Superior temporal gyrus (tissue), 1 donor: Measurements from ENCODE around the gene SP2.
"Not testable (repeated sequence)": the region's sequence is repeated elsewhere in the genome, so short reads cannot be mapped to it uniquely, and the experiment has no call there.

Experiments
- DNase-seq: peaks from one replicate; pipeline ENCODE4 v3.0.0-alpha.2; 2016; ENCODE audit errors: extremely low spot score

The SP2 gene

DNA sequence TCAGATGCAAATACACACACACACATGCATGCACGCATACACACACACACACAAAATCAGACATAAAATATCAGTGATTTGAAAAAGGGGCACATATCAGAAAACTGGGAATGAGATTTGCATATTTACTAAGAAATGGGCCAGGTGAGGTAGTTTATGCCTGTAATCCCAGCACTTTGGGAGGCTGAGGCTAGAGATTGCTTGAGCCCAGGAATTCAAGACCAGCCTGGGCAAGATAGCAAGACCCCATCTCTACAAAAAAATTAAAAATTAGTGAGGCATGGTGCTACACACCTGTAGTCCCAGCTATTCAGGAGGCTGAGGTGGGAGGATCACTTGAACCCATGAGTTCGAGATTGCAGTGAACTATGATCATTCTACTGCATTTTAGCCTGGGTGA is 23.0 kb downstream of the SP2 start:
- no peak for DNase-seq

DNA sequence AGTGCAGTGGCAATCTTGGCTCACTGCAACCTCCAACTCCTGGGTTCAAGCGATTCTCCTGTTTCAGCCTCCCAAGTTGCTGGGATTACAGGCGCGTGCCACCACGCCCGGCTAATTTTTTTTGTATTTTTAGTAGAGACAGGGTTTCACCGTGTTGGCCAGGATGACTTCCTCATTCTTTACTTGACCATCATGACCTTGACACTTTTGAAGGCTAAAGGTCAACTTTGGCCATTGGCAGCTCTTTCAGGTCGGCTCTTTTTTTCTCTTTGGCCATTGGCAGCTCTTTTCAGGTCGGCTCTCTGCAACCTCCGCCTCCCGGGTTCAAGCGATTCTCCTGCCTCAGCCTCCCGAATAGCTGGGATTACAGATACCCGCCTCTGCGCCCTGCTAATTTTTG is 23.9 kb downstream of the SP2 start:
- DNase-seq = not testable (repeated sequence)

DNA sequence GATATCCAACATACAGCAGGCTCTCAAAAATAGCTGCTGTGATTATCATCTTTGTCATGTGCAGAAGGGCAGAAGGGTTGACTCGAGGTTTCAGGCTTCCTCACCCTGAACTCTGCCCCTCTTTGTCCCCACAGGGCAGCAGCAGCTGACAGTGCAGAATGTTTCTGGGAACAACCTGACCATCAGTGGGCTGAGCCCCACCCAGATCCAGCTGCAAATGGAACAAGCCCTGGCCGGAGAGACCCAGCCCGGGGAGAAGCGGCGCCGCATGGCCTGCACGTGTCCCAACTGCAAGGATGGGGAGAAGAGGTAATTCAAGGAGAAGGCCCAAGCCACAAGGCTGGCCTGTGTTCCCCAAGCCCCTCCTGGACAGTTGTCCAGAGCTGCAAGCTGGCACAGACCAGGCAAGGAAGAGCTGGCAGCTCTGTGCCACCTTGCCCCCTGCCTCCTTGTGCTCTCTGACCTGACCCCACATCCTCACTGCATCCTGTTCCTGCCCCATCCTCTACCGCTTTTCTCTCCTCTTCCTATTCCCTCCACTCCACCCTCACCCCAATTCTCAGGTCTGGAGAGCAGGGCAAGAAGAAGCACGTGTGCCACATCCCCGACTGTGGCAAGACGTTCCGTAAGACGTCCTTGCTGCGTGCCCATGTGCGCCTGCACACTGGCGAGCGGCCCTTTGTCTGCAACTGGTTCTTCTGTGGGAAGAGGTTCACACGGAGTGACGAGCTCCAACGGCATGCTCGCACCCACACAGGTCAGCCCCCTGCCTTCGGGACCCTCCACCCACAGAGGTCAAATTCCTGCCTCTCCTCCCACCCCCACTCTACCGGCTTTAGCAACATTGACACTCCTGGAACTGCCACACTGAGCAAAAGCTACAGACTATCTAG is 29.0 kb downstream of the SP2 start:
- no peak for DNase-seq

DNA sequence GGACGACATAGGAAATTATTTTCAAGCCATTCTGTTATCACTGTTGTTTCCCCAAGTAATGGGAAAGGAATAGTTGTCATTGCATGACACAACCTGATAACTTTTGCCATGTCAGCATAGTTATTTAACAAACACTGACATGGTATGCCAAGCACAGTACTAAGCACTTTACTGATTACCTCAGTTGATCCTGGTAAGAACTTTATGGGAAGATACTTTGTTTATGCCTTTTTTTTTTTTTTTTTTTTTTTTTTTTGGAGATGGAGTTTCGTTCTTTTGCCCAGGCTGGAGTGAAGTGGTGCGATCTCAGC is 29.6 kb downstream of the SP2 start:
- DNase-seq = no peak

DNA sequence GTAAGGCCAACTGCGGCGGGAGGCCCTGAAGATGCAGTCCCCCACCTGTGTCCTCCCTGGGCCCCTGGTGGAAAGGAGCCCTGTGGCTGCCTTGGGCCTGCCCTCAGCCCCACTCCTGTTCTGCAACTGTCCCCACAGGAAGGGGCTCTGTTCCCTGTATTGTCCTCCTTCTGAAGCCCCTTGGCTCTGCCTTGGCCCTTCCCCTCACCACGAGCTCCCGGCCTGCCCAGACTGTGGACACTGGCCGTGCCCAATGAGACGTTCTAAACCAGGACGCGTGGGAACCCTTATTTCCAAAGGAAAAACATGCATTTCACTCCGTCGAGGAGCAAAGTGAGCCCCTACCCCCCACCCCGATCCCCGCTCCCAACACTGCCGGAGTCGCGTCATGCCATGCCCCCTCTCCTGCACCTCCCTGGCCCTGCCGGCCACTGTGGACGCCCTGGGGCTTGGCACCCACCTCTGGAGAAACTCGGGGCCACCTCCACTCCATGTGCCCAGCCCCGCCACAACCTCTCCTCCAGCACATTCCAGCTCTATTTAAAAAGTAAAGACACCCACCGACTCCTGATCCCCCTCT is 31.9 kb downstream of the SP2 start:
- DNase-seq = no peak

DNA sequence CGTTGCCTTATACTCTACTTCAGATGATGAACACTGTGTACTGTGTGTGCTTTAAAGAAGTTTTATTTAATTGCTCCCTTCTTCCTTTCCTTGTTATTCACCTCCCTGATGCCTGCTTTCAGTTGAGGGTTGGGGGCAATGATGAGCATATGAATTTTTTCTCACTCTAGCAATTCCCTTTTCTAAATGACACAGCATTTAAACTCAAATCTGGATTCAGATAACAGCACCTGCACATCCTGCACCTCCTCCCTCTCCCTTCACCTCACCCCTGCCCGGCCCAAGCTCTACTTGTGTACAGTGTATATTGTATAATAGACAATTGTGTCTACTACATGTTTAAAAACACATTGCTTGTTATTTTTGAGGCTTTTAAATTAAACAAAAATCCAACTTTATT is 32.4 kb downstream of the SP2 start:
- no peak for DNase-seq

DNA sequence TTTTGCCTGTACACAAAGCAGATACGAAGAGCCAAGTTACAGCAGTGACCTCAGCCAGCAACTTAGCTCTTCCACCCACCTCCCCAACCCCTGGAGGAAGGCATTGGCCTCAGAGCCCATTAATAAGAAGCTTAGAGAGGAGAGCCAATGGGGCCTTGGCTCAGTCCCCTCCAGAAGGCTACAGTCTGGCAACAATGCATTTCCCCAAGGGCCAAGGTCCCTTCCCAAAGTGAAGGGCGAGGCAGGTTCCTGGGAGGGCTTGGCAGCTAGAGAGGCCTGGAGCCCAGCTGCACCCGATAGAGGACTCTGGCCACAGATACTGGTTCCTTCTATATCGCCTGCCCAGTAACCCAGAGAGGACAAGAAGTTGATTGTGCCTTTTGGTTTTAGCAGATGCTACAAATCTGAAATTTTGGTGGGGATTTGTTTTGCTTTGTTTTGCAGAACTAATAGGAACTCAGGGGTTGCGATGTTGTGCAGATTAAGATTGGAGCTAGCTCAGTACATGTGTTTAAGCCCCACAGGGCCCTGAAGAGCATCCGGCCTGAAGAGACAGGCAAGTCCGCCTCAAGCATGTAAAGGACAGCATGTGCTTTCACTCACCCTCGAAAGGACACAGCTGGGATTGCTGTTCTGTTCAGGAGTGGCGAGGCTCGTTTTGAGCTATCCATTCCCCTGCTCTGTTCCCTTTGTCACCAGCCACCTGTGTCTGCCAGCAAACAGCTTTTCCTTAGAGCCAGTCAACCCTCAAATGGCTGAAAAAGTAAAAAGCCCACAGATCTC is 33.4 kb downstream of the SP2 start:
- DNase-seq = no peak

DNA sequence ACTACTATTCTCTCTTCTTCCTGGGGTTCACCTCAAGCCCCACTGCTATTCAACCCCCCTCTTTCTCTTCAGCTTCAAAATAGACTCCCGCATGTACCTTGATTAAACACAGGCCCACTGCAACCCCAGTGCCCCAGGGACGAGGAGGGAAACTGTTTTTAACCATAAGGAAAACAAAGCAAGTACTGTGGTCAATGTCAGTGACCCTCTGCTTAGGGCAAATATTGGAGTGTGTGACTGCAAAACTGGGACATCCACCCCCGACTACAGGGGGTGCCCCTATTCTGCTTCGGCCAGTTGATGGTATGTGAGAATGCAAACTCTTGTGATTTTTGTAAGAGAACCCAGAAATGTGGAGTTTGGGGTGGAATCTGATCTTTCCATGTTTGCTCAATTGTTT is 35.8 kb downstream of the SP2 start:
- no peak for DNase-seq

DNA sequence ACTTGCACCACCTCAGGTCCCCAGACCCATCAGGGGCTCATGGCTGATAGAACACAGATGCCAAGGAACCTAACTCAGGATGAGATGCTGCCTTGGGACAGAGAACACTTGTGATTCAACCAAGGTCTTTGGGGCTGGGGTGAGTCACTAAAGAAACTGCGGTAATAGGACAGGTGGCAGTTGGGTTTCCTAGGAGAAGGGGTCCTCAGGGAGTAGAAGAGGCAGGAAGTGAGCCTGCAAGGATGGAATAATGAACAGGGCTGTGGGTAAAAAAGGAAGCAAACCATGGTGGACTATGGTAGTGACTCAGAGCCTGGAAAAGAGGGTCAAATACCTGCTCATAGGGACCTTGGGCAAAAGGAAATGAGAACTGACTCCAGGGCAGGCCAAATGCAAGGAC is 38.8 kb downstream of the SP2 start:
- DNase-seq = no peak

DNA sequence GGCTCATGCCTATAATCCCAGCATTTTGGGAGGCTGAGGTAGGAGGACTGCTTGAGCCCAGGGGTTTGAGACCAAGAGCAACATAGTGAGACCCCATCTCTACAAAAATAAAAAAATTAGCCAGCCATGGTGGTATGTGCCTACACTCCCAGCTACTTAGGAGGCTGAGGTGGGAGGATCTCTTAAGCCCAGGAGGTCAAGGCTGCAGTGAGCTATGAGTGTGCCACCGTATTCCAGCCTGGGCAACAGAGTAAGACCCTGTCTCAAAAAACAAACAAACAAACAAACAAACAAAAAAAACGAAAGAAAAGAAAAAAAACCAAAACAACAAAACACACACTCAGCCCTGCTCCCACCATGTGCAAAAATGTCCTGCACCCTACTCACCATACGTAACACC is 39.4 kb downstream of the SP2 start:
- not testable (repeated sequence) for DNase-seq

DNA sequence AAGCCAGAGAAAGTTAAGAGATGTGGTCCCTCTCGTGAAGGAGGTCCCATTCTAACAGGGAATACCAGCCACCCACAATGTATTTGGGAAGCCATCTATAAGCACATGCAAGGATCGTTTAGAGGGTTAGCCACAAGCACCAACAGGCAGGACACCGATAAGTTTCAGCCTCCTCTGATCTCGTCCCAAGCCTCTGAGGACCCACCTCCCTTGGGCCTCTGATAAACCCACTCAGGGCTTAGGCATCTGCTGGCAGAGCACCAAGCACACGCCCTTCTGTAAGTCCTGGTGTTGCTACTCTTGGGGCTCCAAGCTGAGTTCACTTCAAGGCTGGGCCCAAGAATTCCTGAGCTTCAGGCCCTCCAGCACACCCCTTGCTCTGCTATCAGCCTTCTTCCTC is 39.9 kb downstream of the SP2 start:
- no peak for DNase-seq

DNA sequence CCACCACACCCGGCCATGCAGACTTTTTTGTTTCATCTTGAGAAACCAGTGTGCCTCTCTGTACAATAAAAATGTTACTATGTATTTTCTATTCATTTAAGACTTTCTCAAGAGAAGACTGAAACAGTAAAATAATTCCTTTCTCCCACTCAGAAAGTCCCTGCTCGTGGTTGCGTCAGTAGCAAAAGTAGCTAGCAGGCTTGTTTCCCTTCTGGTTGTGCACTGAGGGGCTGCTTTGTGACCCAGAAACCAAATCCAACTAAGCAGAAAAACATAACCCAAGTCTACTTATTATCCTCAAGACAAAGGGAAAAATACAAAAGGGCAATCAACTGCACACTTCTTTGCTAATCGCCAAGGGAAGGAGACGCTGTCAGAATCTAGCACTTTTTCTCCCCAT is 41.9 kb downstream of the SP2 start:
- DNase-seq = no peak

DNA sequence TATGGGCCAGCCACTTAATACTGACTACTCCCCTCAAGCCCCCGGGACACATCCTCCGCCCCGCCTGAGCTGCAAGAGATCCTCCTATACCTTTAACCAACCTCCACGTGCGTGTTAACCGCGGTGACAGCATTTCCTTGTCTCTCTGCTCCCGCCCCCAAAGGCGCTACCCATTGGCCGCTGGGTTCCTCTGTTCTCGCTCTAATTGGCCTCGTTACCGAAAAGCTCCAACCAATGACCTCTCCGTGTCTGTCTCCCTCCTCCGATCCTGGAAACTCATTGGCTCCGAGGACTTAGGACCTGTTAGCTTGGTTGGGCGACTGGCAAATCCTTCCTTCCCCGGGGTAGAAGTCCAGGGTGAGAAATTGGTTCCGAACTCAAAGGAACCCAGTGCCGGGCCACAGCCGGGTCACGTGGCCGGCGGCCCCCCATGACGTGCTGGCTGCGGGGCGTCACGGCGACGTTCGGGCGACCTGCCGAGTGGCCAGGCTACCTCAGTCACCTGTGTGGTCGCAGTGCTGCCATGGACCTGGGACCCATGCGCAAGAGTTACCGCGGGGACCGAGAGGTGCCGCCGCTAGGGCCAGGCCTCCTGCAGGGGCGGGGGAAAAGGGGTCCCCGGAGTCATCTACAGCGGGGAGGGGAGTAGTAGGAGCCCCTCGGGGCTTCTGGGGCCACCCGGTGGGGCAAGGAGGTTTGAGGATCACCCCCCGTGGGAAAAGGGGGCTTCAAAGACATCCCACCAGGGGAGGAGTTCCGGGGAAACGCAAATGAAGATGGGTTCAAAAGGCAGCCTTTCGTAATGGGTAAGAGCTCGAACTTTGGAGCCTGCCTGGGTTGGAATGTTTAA is 45.4 kb downstream of the SP2 start, which contains the start of gene PNPO:
Gene PNPO (plus strand): TSS at position 326 of the 850 bp plus-strand sequence. CDS start 105 bp downstream, at position 431.
- DNase-seq = peak; percentile 99

DNA sequence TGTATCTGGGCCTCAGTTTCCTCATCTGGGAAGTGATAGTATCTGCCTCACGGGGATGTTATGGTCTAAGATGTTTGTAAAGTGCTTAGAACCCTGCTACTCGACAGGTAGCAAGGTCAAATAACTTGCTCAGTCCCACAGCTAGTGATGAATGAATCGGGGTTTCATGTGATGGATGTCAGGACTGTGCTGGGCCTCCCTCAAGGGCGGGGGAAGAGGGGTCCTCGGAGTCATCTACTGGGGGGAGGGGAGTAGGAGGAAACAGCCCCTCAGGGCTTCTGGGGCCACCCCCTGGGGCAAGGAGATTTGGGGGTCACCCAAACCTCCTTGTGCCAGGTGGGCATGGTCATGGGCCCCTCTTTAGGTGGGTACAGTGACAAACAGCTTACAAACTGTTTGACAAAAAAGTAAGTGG is 46.1 kb downstream of the SP2 start:
- DNase-seq = peak; percentile 11

DNA sequence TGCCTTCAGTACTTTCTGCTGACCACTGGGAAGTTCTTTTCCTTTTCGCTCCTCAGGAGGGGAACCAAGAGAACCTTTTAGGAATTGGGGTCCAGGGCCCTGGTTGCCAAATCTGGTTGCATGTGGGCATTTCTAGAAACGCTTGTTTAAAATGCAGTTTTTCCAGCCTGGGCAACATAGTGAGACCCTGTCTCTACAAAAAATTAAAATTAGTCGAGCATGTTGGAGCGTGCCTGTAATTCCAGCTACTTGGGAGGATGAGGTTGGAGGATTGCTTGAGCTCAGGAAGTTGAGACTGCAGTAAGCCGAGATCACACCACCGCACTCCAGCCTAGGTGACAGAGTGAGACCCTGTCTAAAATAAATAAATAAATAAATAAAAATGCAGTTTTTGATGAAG is 46.5 kb downstream of the SP2 start:
- no peak for DNase-seq

DNA sequence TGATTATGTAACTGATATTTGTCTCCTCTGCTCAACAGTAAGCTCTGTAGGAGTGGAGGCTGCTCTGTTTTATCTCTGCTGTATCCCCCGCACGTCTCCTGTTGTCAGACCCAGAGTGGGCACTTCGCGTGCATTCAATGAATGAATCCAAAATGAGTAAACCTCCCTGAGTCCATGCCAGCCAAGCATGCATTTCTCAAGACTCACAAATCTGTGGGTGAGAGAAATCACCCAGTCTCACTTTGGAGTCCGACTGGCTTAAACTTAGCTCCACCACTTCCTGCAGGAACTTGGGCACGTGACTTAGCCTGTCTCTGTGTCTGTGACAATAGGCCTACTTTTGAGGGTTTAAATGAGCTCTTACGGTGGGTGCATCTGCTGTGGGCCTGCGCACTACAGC is 49.0 kb downstream of the SP2 start:
- peak; percentile 49 for DNase-seq

DNA sequence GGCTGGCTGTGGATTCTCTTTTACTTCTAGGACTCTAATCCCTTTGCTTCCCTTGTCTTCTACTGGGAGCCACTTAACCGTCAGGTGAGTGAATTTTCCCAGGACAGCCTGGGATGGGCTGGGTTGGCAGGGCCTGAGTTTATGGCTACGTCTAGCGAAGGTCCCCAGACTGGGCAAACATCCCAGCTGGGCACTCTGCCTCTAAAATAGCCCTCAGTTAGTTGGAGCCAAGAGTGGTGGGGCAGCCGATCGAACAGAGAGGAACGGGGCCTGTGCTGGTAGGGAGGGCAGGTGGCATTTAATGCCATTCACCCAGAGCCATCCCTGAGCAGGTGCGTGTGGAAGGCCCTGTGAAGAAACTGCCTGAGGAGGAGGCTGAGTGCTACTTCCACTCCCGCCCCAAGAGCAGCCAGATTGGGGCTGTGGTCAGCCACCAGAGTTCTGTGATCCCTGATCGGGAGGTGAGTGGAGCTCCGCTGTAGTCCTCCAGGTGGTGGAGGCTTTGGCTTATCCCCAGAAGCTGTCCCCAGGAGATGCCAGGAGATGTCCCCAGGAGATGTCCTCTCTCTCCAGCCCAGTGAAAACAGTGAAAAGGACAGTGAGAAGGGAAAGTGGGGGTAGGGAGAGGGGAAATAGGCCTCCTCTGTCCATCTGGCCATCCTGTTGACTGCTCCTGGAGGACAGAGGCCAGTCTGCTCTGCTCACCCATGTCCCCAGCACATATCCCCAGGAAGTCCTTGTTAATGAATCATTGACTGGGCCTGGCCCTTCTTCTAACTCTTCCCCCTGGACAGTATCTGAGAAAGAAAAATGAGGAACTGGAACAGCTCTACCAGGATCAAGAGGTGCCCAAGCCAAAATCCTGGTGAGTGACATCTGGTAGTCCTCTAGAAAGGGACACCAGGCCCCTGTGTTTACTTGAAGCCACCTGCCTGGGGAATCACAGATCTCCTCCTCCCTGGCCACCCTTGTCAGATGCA is 49.8 kb downstream of the SP2 start:
- DNase-seq = no peak

DNA sequence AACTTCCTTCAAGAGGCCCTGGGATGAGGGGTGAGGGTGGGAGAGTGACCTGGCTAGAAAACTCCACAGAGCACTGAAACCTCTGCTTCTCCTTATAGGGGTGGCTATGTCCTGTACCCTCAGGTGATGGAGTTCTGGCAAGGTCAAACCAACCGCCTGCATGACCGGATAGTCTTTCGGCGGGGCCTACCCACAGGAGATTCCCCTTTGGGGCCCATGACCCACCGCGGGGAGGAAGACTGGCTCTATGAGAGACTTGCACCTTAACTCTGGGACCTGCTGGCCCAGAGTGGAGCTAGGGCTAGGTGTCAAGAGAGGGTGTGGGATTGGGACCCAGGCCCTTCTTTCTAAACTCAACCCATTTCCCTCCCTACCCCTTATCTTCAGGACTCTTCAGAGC is 50.5 kb downstream of the SP2 start:
- DNase-seq = no peak

DNA sequence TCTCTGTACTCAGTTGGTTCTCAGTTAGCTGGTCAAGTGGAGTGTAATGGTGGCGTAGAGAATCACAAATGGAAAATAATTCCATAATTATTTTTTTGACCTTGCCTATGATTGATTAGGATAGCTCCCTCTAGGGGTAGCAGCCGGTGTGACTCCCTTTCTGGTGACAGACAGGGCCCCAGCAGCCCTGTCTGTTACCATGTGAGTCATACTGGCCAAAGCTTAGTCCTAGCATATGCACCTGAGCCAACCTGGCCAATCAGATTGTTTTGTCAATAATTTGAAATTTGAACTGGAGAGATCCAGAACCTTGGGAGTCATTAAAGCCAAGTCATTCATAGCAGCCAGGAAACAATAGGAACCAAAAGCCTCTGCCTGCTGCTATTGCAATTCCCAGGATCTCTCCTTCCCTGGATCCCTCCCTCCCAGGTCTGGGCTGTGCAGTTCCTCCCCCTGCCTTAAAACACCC is 50.9 kb downstream of the SP2 start:
- DNase-seq = peak; percentile 72

DNA sequence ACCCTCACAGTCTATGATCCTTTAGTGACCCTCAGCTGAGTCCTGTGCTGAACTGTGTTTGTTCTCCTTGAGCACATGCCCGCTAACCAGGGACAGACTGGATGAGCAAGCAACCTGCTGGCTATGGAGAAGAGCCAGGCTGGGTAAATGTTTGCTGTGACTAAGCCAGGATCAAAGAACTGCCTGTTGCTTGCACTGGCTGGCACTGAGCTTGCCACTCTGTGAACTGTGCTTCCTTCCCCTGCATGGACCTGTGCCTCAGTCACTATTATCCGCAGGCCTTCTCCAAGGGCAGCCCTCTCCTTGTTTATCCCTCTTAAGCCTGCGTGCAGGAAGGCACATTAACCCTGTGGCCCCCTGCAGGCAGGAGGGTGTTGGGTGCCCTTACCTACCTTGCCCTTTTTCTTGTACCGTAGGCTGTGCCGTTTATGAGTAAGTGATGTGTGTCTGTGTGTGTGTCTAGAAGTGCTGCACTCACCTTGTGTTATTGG is 52.7 kb downstream of the SP2 start:
- DNase-seq = no peak
